HUES48 (cell line): ENCODE measurements around the gene TMEM273.

ENCODE experiments used
- H3K27ac ChIP-seq: one replicate; pipeline ENCODE4 v1.7.0; 2013; ENCODE audit warnings: low read depth, low read length, inconsistent platforms
- H3K27me3 ChIP-seq: 2 replicates; pipeline ENCODE4 v1.6.1; 2013; ENCODE audit warnings: mild to moderate bottlenecking, low read length; ENCODE audit not compliant: control insufficient read depth, insufficient read depth
- H3K36me3 ChIP-seq: 2 replicates; pipeline ENCODE4 v1.6.1; 2013; ENCODE audit warnings: low read length; ENCODE audit not compliant: control insufficient read depth, insufficient read depth
- H3K4me1 ChIP-seq: 2 replicates; pipeline ENCODE4 v1.6.1; 2013; ENCODE audit warnings: mild to moderate bottlenecking, low read length; ENCODE audit not compliant: control insufficient read depth, insufficient read depth
- H3K4me3 ChIP-seq: 2 replicates; pipeline ENCODE4 v1.5.1; 2013; ENCODE audit warnings: mild to moderate bottlenecking, low read depth, low read length
- H3K9ac ChIP-seq: 2 replicates; pipeline ENCODE4 v1.6.1; 2013; ENCODE audit warnings: mild to moderate bottlenecking, low read depth, low read length, moderate library complexity
- H3K9me3 ChIP-seq: 2 replicates; pipeline ENCODE4 v1.6.1; 2013; ENCODE audit warnings: low read length; ENCODE audit not compliant: control insufficient read depth, insufficient read depth

TMEM273 gene

GRCh38 chr10:49187950-49188761 is at the start of gene TMEM273:
TMEM273 (minus strand) TSS chr10:49188391; CDS start chr10:49188336, 55 bp downstream.
- H3K27me3 ChIP-seq: no peaks in the 10 kb centered on the region
- H3K9ac ChIP-seq: no peak within 1 kb of the TSS
- H3K4me3 ChIP-seq: no peak within 1 kb of the TSS
- no peaks in the 10 kb centered on the region for H3K9me3 ChIP-seq
- no peaks in the 10 kb centered on the region for H3K36me3 ChIP-seq
- H3K4me1 ChIP-seq: no peaks in the 10 kb centered on the region
- H3K27ac ChIP-seq: no peak within 1 kb of the TSS

GRCh38 chr10:49237985-49238384 is 49.8 kb upstream of the TMEM273 start:
- Histone ChIP-seq H3K27me3 (peaks cover 31% of the 10 kb centered on the region), H3K27ac (no peak overlapping the region), H3K4me3 (no peak overlapping the region), H3K36me3 (no peaks in the 10 kb centered on the region), H3K9me3 (no peaks in the 10 kb centered on the region), H3K4me1 (peaks cover 5% of the 10 kb centered on the region), H3K9ac (no peak overlapping the region)

- H3K27ac ChIP-seq: no peak overlapping the region
- no peak overlapping the region for H3K9ac ChIP-seq
- no peaks in the 10 kb centered on the region for H3K9me3 ChIP-seq
- H3K4me3 ChIP-seq: no peak overlapping the region
- H3K36me3 ChIP-seq: no peaks in the 10 kb centered on the region
- H3K4me1 ChIP-seq: no peaks in the 10 kb centered on the region
- 0 out of 2 replicates have a peak, but pooled peaks cover 5% of the 10 kb centered on the region for H3K27me3 ChIP-seq
Measured at GRCh38 chr10:49235392-49235791, 47.2 kb upstream of the TMEM273 start.

- H3K4me3 ChIP-seq: no peak overlapping the region
- no peaks in the 10 kb centered on the region for H3K9me3 ChIP-seq
- no peaks in the 10 kb centered on the region for H3K36me3 ChIP-seq
- H3K9ac ChIP-seq: no peak overlapping the region
- no peaks in the 10 kb centered on the region for H3K4me1 ChIP-seq
- H3K27ac ChIP-seq: no peak overlapping the region
- H3K27me3 ChIP-seq: no peaks in the 10 kb centered on the region
Measured at GRCh38 chr10:49231086-49231820, 43.1 kb upstream of the TMEM273 start.

GRCh38 chr10:49230004-49230403 is 41.8 kb upstream of the TMEM273 start:
- Histone ChIP-seq H3K27ac (no peak overlapping the region), H3K4me3 (no peak overlapping the region), H3K9ac (no peak overlapping the region), H3K9me3 (no peaks in the 10 kb centered on the region), H3K36me3 (no peaks in the 10 kb centered on the region), H3K27me3 (no peaks in the 10 kb centered on the region), H3K4me1 (no peaks in the 10 kb centered on the region)

- H3K27ac ChIP-seq: no peak overlapping the region
- H3K9me3 ChIP-seq: no peaks in the 10 kb centered on the region
- no peaks in the 10 kb centered on the region for H3K36me3 ChIP-seq
- H3K27me3 ChIP-seq: no peaks in the 10 kb centered on the region
- H3K9ac ChIP-seq: no peak overlapping the region
- no peak overlapping the region for H3K4me3 ChIP-seq
- no peaks in the 10 kb centered on the region for H3K4me1 ChIP-seq
Measured at GRCh38 chr10:49228677-49229076, 40.5 kb upstream of the TMEM273 start.

GRCh38 chr10:49227406-49227805 is 39.2 kb upstream of the TMEM273 start:
- Histone ChIP-seq H3K9ac (no peak overlapping the region), H3K27ac (no peak overlapping the region), H3K4me1 (no peaks in the 10 kb centered on the region), H3K4me3 (no peak overlapping the region), H3K27me3 (no peaks in the 10 kb centered on the region), H3K36me3 (no peaks in the 10 kb centered on the region), H3K9me3 (no peaks in the 10 kb centered on the region)

GRCh38 chr10:49226594-49226993 is 38.4 kb upstream of the TMEM273 start:
- H3K27ac ChIP-seq: no peak overlapping the region
- H3K4me1 ChIP-seq: no peaks in the 10 kb centered on the region
- H3K4me3 ChIP-seq: no peak overlapping the region
- H3K9me3 ChIP-seq: no peaks in the 10 kb centered on the region
- no peak overlapping the region for H3K9ac ChIP-seq
- H3K36me3 ChIP-seq: no peaks in the 10 kb centered on the region
- H3K27me3 ChIP-seq: no peaks in the 10 kb centered on the region

GRCh38 chr10:49225218-49225876 is 37.2 kb upstream of the TMEM273 start:
- Histone ChIP-seq H3K27me3 (no peaks in the 10 kb centered on the region), H3K27ac (no peak overlapping the region), H3K9me3 (no peaks in the 10 kb centered on the region), H3K4me3 (no peak overlapping the region), H3K36me3 (no peaks in the 10 kb centered on the region), H3K4me1 (no peaks in the 10 kb centered on the region), H3K9ac (no peak overlapping the region)

- Histone ChIP-seq H3K4me1 (no peaks in the 10 kb centered on the region), H3K27ac (no peak overlapping the region), H3K9ac (no peak overlapping the region), H3K27me3 (no peaks in the 10 kb centered on the region), H3K4me3 (no peak overlapping the region), H3K36me3 (no peaks in the 10 kb centered on the region), H3K9me3 (no peaks in the 10 kb centered on the region)
Measured at GRCh38 chr10:49223205-49223604, 35.0 kb upstream of the TMEM273 start.

GRCh38 chr10:49222170-49222569 is 34.0 kb upstream of the TMEM273 start:
- Histone ChIP-seq H3K36me3 (no peaks in the 10 kb centered on the region), H3K9ac (no peak overlapping the region), H3K27ac (no peak overlapping the region), H3K9me3 (no peaks in the 10 kb centered on the region), H3K27me3 (no peaks in the 10 kb centered on the region), H3K4me1 (no peaks in the 10 kb centered on the region), H3K4me3 (no peak overlapping the region)
